Measurements from ENCODE around the gene CLIC3.

The CLIC3 gene

DNA sequence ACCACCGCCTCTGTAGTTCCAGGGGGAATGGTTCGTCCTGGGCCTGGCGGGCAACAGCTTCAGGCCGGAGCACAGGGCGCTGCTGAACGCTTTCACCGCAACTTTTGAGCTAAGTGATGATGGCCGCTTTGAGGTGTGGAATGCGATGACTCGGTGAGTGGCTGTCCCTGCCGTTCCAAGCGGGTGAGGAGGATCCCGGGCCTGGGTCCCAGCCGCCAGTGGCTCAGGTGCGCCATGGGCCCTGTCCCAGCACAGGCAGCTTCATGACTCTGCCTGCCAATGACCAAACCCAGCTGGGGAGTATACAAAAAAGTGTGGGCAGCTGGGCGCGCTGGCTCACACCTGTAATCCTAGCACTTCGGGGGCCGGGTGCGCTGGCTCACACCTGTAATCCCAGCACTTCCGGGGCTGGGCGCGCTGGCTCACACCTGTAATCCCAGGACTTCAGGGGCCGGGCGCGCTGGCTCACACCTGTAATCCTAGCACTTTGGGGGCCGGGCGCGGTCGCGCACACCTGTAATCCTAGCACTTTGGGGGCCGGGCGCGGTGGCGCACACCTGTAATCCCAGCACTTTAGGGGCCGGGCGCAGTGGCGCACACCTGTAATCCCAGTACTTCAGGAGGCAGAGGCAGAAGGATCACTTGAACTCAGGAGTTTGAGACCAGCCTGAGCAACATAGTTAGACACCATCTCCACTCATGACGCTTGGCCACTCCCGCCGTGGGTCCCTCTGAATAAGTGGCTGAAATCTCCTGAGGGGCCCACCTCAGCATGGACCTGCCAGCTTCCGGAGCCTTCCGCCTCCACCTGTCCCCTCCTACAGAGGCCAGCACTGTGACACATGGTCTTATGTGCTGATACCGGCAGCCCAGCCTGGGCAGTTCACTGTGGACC is 43.2 kb downstream of the CLIC3 start:
- no peak for DNase-seq
- Histone ChIP-seq H2AFZ (ENCODE audit: low read length) (no peak overlapping the region), H3K79me2 (ENCODE audit: low read length) (no peaks in the 10 kb centered on the region), H3K9ac (ENCODE audit: low read length) (no peak overlapping the region), H3K27ac (ENCODE audit: low read length) (no peak overlapping the region), H3K9me2 (replicated peaks; ENCODE audit: insufficient read depth, low read length) (no peaks in the 10 kb centered on the region), H3K36me3 (replicated peaks; ENCODE audit: insufficient read depth, low read length) (no peaks in the 10 kb centered on the region), H4K20me1 (ENCODE audit: insufficient read depth, low read length) (no peaks in the 10 kb centered on the region), H3K4me2 (ENCODE audit: low read depth, low read length) (no peak overlapping the region), H3K4me3 (ENCODE audit: low read length) (no peak overlapping the region), H3K27me3 (replicated peaks; ENCODE audit: insufficient read depth, low read length) (peaks cover 46% of the 10 kb centered on the region), H3K9me3 (replicated peaks; ENCODE audit: insufficient read depth, low read length) (no peaks in the 10 kb centered on the region), H3K4me1 (ENCODE audit: low read length) (peaks cover 6% of the 10 kb centered on the region; the same call in 1 of the 2 replicates), H3F3A (ENCODE audit: insufficient read depth, low read length) (no peaks in the 10 kb centered on the region)
- TF ChIP-seq EZH2 (optimal IDR thresholded peaks at IDR 0.05; ENCODE audit: low read depth, low read length) (no peak), CTCF (IDR thresholded peaks at IDR 0.05; ENCODE audit: low read length) (no peak), EZH2phosphoT487 (IDR thresholded peaks at IDR 0.05; ENCODE audit: low read length) (no peak)

GRCh38 chr9:136952321-136952850 is 44.0 kb downstream of the CLIC3 start:
- TF ChIP-seq CTCF (IDR thresholded peaks at IDR 0.05; ENCODE audit: low read length) (no peak), EZH2 (optimal IDR thresholded peaks at IDR 0.05; ENCODE audit: low read depth, low read length) (no peak), EZH2phosphoT487 (IDR thresholded peaks at IDR 0.05; ENCODE audit: low read length) (no peak)
- Histone ChIP-seq H3K4me3 (ENCODE audit: low read length) (no peak overlapping the region), H4K20me1 (ENCODE audit: insufficient read depth, low read length) (no peaks in the 10 kb centered on the region), H3K9ac (ENCODE audit: low read length) (no peak overlapping the region), H3K27ac (ENCODE audit: low read length) (no peak overlapping the region), H3K27me3 (replicated peaks; ENCODE audit: insufficient read depth, low read length) (peaks cover 38% of the 10 kb centered on the region), H3K4me1 (ENCODE audit: low read length) (peaks cover 6% of the 10 kb centered on the region; the same call in 1 of the 2 replicates), H3F3A (ENCODE audit: insufficient read depth, low read length) (no peaks in the 10 kb centered on the region), H3K9me2 (replicated peaks; ENCODE audit: insufficient read depth, low read length) (no peaks in the 10 kb centered on the region), H3K79me2 (ENCODE audit: low read length) (no peaks in the 10 kb centered on the region), H3K4me2 (ENCODE audit: low read depth, low read length) (no peak overlapping the region), H3K36me3 (replicated peaks; ENCODE audit: insufficient read depth, low read length) (no peaks in the 10 kb centered on the region), H3K9me3 (replicated peaks; ENCODE audit: insufficient read depth, low read length) (no peaks in the 10 kb centered on the region), H2AFZ (ENCODE audit: low read length) (no peak overlapping the region)
- DNase-seq, result no peak

DNA sequence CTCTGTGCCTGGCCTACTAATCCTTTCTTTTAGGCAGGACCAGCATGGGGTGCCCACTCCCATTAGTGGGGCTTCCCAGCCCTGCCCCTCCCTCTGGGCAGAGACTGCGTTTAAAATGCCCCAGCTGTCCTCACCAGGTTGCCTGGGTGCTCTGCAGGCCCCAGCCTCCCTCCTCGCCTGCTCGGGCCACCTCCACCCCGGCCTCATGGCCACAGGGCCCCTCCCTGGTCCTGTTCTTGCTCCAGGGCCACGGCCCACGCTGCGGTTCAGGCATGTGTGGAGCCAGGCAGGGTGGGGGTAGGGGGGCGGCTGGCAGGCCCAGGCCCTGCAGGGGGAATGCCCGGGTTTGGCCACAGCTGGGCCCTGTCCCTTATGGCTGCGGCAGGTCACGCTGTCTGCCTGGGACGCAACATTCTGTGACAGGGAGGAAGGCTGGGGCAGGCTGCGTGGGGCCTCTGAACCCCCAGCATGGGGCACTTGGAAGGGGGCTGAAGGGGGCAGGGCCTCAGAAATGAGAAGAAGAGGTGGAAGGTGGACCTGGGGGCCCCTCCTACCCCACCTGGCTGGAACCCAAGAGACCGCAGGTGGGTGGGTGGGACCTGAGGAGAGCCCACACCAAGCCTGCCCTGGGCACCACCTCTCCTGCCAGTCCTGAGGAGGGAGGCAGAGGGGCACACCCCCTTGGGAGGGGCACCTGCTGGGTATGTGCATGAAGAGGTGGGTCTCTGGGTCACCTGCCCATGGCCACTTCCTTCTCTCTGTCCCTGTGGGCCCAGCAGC is 44.6 kb downstream of the CLIC3 start, which contains the start of gene LCN12:
LCN12 (plus strand) TSS at position 733 of the 780 bp plus-strand sequence. CDS start 55 bp downstream, outside the sequence.
- peaks cover 6% of the 10 kb centered on the region; the same call in 1 of the 2 replicates for H3K4me1 ChIP-seq (ENCODE audit: low read length)
- no peaks in the 10 kb centered on the region for H3K9me2 ChIP-seq (replicated peaks; ENCODE audit: insufficient read depth, low read length)

More for the DNA sequence above, 44.6 kb downstream of the CLIC3 start, which contains the start of gene LCN12:
- Histone ChIP-seq H2AFZ (ENCODE audit: low read length) (no peak within 1 kb of the TSS), H3F3A (ENCODE audit: insufficient read depth, low read length) (no peaks in the 10 kb centered on the region), H3K9ac (ENCODE audit: low read length) (no peak within 1 kb of the TSS), H3K9me3 (replicated peaks; ENCODE audit: insufficient read depth, low read length) (no peaks in the 10 kb centered on the region), H3K36me3 (replicated peaks; ENCODE audit: insufficient read depth, low read length) (no peaks in the 10 kb centered on the region), H4K20me1 (ENCODE audit: insufficient read depth, low read length) (no peaks in the 10 kb centered on the region), H3K4me2 (ENCODE audit: low read depth, low read length) (no peak within 1 kb of the TSS), H3K4me3 (ENCODE audit: low read length) (no peak within 1 kb of the TSS), H3K27me3 (replicated peaks; ENCODE audit: insufficient read depth, low read length) (peaks cover 37% of the 10 kb centered on the region), H3K27ac (ENCODE audit: low read length) (no peak within 1 kb of the TSS), H3K79me2 (ENCODE audit: low read length) (no peaks in the 10 kb centered on the region)
- no peak for DNase-seq
- TF ChIP-seq CTCF (IDR thresholded peaks at IDR 0.05; ENCODE audit: low read length), result no peak
- no peak for TF ChIP-seq EZH2 (optimal IDR thresholded peaks at IDR 0.05; ENCODE audit: low read depth, low read length)
- TF ChIP-seq EZH2phosphoT487 (IDR thresholded peaks at IDR 0.05; ENCODE audit: low read length), result no peak
